Left colon (tissue), 2 donors: Measurements from ENCODE around the gene SCP2. TPM values are rescaled to one million over a fixed set of nuclear protein-coding genes. Genes with fewer than 3 reads are reported as not detected.

Experiments used
- ATAC-seq: fragments of 200-7000 bp; cut with Tn5 transposase; one replicate; pipeline ENCODE4 v1.9.1; 2020; ENCODE audit warnings: mild to moderate bottlenecking, moderate library complexity
- DNase-seq, 2 donors: peaks; one replicate each; pipeline ENCODE4 v3.0.0-alpha.2; 2020
- intact Hi-C, 2 donors: fragments of 100-400 bp; cut with DNase I in 1 of 2; cut with micrococcal nuclease in 1 of 2; formaldehyde crosslinking; loops; one replicate each; pipeline versions ENCODE4 v1.11.2 to v1.14.0; 2022; cut with DNase I, micrococcal nuclease
- total RNA-seq, 2 donors: library from RNA; stranded (reverse); fragmentation: NEBNext Ultra II Directional; extraction: Animal tissue kit (Norgen Biotek cat#: 25700); gene quantifications; one replicate each; pipeline ENCODE4 v1.2.1, GENCODE V29; 2021
- donor health status: DM: no; HTN: no; CAD: no.
- donor health status: DM: yes; HTN: yes; CAD: no.

The SCP2 gene
- total RNA-seq, 2 donors from 2014 or later: 303 to 312 TPM

DNA sequence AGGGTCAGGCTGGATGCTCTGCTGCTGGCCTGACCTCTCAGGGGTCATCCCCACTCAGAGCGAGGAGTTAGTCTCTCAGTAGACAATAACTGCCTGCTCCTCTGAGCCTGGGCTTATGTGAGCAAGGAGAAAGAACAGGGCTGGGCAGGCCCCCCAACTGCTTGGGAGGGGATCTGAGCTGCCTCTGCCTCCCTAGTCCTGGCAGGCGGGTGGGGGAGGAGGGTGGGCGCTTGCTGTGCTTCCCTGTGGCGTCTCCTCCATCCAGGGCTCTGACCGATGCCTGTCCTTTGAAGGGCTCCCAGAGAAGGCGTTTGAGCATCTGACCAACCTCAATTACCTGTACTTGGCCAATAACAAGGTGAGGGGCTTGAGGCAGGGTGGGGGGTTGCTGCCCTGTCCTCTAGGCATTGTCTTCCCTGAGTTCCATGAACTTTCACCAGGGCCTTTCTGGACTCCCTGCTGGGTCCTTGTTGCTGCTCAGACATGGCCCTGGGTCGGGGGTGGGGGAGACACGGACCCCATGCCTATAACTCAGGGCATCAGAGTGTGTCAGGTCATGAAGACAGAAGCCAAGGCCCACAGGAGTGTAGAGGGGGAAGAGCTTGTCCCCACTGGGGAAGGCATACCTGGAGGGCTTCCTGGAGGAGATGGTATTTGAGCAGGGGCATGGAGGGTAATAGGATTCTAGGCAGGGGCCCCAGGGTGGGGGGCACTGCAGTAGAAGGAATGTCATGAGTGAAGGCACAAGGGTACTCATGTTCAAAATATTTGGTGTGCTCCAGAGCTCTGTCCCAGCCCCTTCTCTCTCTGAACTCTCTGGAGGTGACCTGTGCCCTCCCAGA, 147.5 kb downstream of the SCP2 start:
- intact Hi-C loops: no loop called here
- ATAC-seq: no peak
- peak in 1 of 2 donors; percentile 11 for DNase-seq

GRCh38 chr1:53075206-53075605, 148.1 kb downstream of the SCP2 start:
- DNase-seq (peak; percentile 0 to 16), ATAC-seq (no peak)
- intact Hi-C loops: no loop called here

GRCh38 chr1:53075761-53076163, 148.7 kb downstream of the SCP2 start:
- intact Hi-C loops: no loop called here
- ATAC-seq (no peak), DNase-seq (peak in 1 of 2 donors; percentile 11)

DNA sequence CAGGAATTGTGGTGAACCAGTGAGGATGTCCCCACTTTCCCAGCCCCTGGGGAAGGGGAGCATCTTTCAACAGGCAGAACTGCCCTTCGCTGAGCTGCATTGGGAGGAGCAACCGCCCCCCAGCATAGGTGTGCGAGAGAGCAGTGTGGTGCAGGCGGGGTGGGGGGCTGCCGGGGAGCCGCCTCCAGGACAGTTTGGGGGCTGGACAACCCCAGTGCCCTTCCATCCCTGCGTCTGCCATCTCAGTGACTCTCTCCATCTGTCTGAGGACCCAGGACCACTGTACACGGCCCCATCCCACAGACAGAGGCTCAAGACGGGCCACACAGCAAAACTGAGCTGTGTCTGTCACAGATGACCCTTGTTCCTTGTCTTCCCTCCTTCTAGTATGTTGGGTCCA, 149.1 kb downstream of the SCP2 start:
- intact Hi-C loops: no loop called here
- ATAC-seq (no peak), DNase-seq (peak in 1 of 2 donors; percentile 8)

GRCh38 chr1:53076721-53077598, 149.9 kb downstream of the SCP2 start:
- ATAC-seq (no peak), DNase-seq (no peak)
- intact Hi-C loops: no loop called here

- intact Hi-C loops: no loop called here
- no peak for ATAC-seq
- no peak for DNase-seq
These were observed 150.5 kb downstream of the SCP2 start for GRCh38 chr1:53077599-53077965.

DNA sequence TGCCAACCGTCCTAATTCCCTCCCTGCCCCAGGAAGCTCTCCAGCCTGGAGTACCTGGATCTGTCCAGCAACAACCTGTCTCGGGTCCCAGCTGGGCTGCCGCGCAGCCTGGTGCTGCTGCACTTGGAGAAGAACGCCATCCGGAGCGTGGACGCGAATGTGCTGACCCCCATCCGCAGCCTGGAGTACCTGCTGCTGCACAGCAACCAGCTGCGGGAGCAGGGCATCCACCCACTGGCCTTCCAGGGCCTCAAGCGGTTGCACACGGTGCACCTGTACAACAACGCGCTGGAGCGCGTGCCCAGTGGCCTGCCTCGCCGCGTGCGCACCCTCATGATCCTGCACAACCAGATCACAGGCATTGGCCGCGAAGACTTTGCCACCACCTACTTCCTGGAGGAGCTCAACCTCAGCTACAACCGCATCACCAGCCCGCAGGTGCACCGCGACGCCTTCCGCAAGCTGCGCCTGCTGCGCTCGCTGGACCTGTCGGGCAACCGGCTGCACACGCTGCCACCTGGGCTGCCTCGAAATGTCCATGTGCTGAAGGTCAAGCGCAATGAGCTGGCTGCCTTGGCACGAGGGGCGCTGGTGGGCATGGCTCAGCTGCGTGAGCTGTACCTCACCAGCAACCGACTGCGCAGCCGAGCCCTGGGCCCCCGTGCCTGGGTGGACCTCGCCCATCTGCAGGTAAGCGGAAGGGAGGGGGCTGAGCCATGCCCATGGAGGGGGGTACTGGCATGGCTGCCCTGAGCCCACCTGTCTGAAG, 151.4 kb downstream of the SCP2 start:
- intact Hi-C loops: no loop called here
- no peak for DNase-seq
- ATAC-seq: no peak

DNA sequence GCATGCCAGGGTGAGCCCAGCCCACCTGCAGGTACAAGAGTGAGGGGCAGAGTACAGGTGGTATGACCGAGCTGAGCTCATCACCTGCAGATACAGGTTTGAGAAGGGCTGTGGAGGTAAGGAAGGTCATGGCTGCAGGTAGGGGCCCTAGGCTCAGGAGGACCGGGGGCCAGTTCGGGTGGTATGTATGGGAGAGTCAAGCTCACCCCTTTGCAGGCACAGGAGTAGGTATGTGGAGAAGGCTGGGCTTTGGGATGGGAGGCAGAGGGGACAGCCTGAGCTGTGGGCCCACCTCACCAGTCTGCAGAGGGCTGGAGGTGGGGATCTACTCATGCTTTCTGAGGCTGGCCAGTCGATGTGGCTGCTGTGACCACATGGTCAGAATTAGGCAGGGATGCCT, 152.2 kb downstream of the SCP2 start:
- DNase-seq (no peak), ATAC-seq (no peak)
- intact Hi-C loops: no loop called here

DNA sequence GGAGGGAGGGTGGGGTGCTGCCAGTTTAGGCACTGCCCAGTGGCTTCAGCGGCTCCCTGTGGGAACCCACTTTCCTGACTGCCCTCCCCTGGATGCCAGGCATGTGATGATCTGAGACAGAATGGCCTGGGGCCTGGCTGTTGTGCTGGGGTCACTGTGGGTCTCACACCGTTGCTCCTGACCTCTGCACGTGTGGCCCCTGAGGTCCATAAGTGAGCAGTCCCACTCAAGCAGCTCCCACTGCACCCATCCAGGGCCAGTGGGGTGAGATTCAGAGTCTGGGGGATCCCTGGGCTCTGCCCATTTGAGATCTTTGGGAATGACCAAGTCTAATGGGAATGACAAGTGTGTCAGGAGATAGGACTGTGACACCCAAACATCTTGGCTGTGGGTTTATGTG, 153.0 kb downstream of the SCP2 start:
- intact Hi-C loops: no loop called here
- no peak for DNase-seq
- no peak for ATAC-seq

- ATAC-seq (no peak), DNase-seq (no peak)
- intact Hi-C loops: no loop called here
These were observed 153.7 kb downstream of the SCP2 start for GRCh38 chr1:53080769-53081168.

DNA sequence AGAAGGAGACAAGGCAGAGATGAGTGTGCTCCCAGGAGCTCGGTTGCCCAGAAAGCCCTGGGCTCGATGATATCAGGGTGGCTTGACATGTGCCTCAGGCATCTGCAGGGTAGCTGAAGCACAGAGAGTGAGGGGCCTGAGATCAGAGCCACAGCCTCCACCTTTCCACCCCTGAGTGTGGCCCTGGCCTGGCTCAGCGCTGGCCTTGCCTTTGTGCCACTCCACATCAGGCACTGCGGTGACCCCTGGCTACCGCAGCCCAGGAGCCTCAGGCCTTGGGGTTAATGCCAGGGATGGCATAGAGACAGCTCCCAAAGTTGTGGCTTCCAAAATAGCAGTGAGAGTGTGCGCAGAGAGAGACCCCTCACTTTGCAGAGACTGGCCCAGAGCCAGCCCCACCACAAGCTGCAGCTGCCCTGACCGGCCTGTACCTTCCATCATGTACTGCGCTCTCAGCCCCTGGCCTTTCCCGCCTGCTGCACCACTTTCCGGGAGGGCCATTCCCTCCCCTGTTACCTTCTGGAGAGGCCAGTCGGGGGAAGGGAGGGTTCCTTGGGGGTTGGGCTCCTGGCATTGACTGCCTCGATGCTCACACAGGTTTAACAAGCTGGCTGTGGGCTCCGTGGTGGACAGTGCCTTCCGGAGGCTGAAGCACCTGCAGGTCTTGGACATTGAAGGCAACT, 154.4 kb downstream of the SCP2 start:
- DNase-seq: no peak
- intact Hi-C loops: no loop called here
- no peak for ATAC-seq

DNA sequence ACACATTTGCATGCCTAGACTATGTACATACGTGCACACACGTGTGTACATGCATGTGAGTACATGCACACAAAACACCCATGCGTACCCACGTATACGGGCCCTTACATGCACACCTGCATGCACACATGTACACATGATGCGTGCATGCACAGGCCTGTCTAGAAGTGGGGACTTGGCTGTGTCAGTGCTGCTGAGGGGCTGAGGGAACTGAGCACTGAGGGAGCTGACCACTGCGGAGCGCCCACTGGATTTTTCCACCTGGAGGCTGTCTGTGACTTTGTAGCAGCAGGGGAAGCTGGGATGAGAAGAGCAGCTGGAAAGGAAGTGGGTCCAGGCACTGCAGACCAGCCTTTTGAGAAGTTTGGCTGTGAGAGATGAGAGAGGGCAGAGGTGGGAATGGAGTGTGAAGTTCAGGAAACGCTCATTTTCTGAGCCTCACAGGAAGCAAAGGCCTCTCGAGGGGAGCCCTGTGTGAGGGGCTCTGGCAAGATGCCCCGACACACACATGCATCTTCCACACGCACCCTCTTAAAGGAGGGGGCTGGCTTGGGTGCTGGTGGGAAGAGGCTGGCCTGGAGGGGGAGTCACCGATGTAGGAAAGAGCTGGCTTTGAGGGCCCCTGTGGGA, 155.9 kb downstream of the SCP2 start:
- no peak for ATAC-seq
- no peak for DNase-seq
- intact Hi-C loops: no loop called here

DNA sequence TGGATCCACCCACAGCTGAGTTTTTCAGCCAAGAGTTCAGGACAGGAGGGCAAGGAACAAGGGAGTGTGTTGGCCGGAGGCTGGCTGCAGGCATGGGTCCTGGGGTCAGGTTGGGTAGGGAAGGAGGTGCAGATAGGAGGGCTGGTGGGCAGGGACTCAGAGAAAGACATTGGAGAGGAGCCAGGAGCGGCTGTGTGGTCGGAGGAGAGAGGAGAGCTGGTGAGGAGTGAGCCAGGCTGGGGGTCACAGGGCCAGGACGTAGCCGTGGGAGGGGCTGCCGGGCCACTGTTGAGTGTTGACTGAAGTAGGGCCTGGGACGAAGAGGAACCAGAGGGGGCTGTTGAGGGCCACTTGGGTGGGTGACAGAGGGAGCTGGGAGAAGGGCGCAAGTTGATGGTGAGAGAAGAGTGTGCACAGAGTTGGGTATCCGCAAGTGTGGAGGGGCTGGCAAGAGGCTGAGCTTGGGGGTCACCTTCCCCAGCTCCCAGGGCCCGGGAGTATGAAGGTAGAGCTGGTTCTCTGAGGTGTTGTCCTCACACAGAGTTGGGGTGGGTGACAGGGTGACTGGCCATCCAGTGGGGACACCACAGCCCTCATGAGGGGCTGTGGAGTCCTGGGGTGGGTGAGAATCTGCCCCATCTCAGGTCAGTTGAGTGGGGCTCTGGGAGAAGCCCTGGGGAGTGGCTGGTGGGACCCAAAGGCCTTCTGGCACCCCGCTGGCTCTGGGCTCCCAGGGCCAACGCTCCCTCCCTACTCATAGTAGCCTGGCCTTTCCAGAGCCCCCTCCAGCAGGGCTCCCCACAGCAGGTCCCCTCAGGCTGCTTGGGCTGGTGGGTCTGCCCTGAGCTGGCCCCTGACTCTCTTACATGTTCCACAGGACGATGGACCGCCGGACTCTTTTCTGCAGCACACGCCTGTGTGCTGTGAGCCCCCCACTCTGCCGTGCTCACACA, 156.8 kb downstream of the SCP2 start:
- ATAC-seq (no peak), DNase-seq (no peak)
- intact Hi-C loops: no loop called here

- intact Hi-C loops: no loop called here
- ATAC-seq (no peak), DNase-seq (no peak)
These were observed 157.5 kb downstream of the SCP2 start for GRCh38 chr1:53084589-53084971.

GRCh38 chr1:53085405-53085804, 158.3 kb downstream of the SCP2 start:
- ATAC-seq (no peak), DNase-seq (no peak)
- intact Hi-C loops: no loop called here

- intact Hi-C loops: no loop called here
- no peak for ATAC-seq
- no peak for DNase-seq
These were observed 159.5 kb downstream of the SCP2 start for GRCh38 chr1:53086491-53087070.
